ENCODE data around the gene HEY2. TPM values are rescaled to one million over a fixed set of nuclear protein-coding genes. Genes with fewer than 3 reads are reported as not detected.

HEY2 gene
- total and polyA plus RNA-seq, 2 of the 8 experiments (the other 6 are each of a cell fraction or from before 2014, with no cell fraction given) = 9.1 to 16.2 TPM

DNA sequence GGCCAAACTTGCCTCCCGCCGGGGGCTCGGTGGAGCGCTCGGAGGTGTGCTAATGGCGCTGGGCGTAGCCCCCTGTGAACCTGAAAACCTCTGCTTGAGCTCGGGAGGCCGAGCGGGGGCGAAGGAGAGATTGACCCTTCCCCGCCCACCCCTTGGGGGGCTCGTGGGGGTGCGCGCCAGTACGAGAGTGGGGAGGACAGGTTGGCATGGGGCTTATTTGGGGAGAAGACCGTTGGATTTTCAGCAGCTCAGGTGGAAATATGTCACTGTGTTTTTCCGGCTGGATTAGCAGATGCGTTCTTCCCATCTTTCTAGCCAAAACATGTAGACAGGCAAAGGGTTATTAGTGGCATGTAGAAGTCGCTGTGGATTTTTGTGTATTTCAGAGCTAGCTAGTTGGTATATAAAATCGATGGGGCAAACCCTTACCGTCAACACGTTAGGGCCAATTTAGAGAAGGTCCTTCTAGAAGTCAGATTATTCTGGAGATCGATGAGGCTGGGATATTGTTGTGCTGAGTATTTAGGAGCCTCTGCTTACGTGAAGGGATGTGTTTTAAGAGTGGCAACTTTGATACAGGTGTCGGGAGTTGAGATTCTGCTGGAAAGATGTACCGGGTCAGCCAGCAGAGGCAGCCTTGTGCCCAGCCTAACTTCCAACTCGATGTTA lies 41.9 kb downstream of the HEY2 start (continued):
- TF ChIP-seq, protein P1, sequence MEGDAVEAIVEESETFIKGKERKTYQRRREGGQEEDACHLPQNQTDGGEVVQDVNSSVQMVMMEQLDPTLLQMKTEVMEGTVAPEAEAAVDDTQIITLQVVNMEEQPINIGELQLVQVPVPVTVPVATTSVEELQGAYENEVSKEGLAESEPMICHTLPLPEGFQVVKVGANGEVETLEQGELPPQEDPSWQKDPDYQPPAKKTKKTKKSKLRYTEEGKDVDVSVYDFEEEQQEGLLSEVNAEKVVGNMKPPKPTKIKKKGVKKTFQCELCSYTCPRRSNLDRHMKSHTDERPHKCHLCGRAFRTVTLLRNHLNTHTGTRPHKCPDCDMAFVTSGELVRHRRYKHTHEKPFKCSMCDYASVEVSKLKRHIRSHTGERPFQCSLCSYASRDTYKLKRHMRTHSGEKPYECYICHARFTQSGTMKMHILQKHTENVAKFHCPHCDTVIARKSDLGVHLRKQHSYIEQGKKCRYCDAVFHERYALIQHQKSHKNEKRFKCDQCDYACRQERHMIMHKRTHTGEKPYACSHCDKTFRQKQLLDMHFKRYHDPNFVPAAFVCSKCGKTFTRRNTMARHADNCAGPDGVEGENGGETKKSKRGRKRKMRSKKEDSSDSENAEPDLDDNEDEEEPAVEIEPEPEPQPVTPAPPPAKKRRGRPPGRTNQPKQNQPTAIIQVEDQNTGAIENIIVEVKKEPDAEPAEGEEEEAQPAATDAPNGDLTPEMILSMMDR (IDR thresholded peaks at IDR 0.05; ENCODE audit: control extremely low read depth in 1 of 3, insufficient read depth in 1 of 3, low read depth in 1 of 3, low read length in 3 of 3) = peak; percentile 41 to 73 (median 66)
- no peak for TF ChIP-seq SP4 (IDR thresholded peaks at IDR 0.05; ENCODE audit: low read length)
- TF ChIP-seq RXRA (IDR thresholded peaks at IDR 0.05; ENCODE audit: insufficient read depth, low read depth, low read length) = no peak
- no peak for TF ChIP-seq TEAD4 (IDR thresholded peaks at IDR 0.05; ENCODE audit: low read depth, low read length)
- TF ChIP-seq SAP30 (IDR thresholded peaks at IDR 0.05; ENCODE audit: insufficient read depth, insufficient replicate concordance, low read length) = no peak
- no peak for TF ChIP-seq SUZ12 (IDR thresholded peaks at IDR 0.05; ENCODE audit: low read length)
- TF ChIP-seq, protein P2, sequence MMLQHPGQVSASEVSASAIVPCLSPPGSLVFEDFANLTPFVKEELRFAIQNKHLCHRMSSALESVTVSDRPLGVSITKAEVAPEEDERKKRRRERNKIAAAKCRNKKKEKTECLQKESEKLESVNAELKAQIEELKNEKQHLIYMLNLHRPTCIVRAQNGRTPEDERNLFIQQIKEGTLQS (IDR thresholded peaks at IDR 0.05; ENCODE audit: insufficient read depth, low read depth, low read length) = no peak
- 0 out of 2 replicates have a peak, but pooled peaks have one; percentile 35 for TF ChIP-seq YY1 (IDR thresholded peaks at IDR 0.05; ENCODE audit: low read depth, low read length)
- TF ChIP-seq, protein P3, sequence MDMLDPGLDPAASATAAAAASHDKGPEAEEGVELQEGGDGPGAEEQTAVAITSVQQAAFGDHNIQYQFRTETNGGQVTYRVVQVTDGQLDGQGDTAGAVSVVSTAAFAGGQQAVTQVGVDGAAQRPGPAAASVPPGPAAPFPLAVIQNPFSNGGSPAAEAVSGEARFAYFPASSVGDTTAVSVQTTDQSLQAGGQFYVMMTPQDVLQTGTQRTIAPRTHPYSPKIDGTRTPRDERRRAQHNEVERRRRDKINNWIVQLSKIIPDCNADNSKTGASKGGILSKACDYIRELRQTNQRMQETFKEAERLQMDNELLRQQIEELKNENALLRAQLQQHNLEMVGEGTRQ (IDR thresholded peaks at IDR 0.05; ENCODE audit: low read length) = no peak

Data from H1 (cell line).